Keratinocyte (primary cell): ENCODE measurements around the gene CARMIL1.

ENCODE experiments used
- CTCF ChIP-seq, 3 experiments: IDR thresholded peaks in 1 of 3; conservative IDR thresholded peaks in 1 of 3; optimal IDR thresholded peaks in 1 of 3; 2 replicates in 2 of 3; 3 replicates in 1 of 3; pipeline versions ENCODE3 to v1.5.1; 2011; ENCODE audit warnings: low read length in 3 of 3, mild to moderate bottlenecking in 3 of 3, moderate library complexity in 2 of 3, control low read depth in 1 of 3, inconsistent platforms in 1 of 3; ENCODE audit not compliant: insufficient read depth in 2 of 3; ENCODE audit errors: extremely low read depth in 1 of 3
- EZH2 ChIP-seq: IDR thresholded peaks from one replicate; pipeline ENCODE4 v1.6.1; 2012; ENCODE audit warnings: inconsistent platforms, mild to moderate bottlenecking, low read length, moderate library complexity

GRCh38 chr6:25576919-25577318 lies 297.7 kb downstream of the CARMIL1 start:
- TF ChIP-seq CTCF (optimal IDR thresholded peaks at IDR 0.05 in 1 of 3, IDR thresholded peaks at IDR 0.05 in 1 of 3, conservative IDR thresholded peaks at IDR 0.05 in 1 of 3; ENCODE audit: extremely low read depth in 1 of 3, insufficient read depth in 2 of 3, low read length in 3 of 3) (no peak), EZH2 (no peak)
